Ectodermal cell (in vitro differentiated cells): ENCODE measurements around the gene TTC5.
A peak's percentile ranks its signal among the peaks of the same experiment; 100 is the strongest.
"Not testable (repeated sequence)": the region's sequence is repeated elsewhere in the genome, so short reads cannot be mapped to it uniquely, and the experiment has no call there.

Experiments
- H3K27ac ChIP-seq: 2 replicates; pipeline ENCODE4 v1.7.0; 2013; ENCODE audit warnings: mild to moderate bottlenecking, low read depth, low read length; ENCODE audit not compliant: insufficient read depth, poor library complexity, severe bottlenecking
- H3K27me3 ChIP-seq: 2 replicates; pipeline ENCODE4 v1.7.0; 2013; ENCODE audit warnings: mild to moderate bottlenecking, low read length; ENCODE audit not compliant: insufficient read depth, control insufficient read depth, poor library complexity, severe bottlenecking
- H3K36me3 ChIP-seq: one replicate; pipeline ENCODE4 v1.7.0; 2013; ENCODE audit warnings: low read length; ENCODE audit not compliant: control insufficient read depth, insufficient read depth
- H3K4me1 ChIP-seq: one replicate; pipeline ENCODE4 v1.7.0; 2013; ENCODE audit warnings: low read length; ENCODE audit not compliant: control insufficient read depth, insufficient read depth
- H3K4me3 ChIP-seq: 2 replicates; pipeline ENCODE4 v1.7.0; 2013; ENCODE audit warnings: low read depth, low read length, control low read depth; ENCODE audit not compliant: insufficient read depth
- H3K9me3 ChIP-seq: 2 replicates; pipeline ENCODE4 v1.7.0; 2013; ENCODE audit warnings: mild to moderate bottlenecking, low read length, moderate library complexity; ENCODE audit not compliant: control insufficient read depth
- WGBS, 2 experiments: methylation state at CpG; one replicate each; pipeline ENCODE4 v1.1.7; 2013; ENCODE audit warnings: missing lambda C conversion rate in 2 of 2; 5-methylcytosine and 5-hydroxymethylcytosine counted together

TTC5 gene

DNA sequence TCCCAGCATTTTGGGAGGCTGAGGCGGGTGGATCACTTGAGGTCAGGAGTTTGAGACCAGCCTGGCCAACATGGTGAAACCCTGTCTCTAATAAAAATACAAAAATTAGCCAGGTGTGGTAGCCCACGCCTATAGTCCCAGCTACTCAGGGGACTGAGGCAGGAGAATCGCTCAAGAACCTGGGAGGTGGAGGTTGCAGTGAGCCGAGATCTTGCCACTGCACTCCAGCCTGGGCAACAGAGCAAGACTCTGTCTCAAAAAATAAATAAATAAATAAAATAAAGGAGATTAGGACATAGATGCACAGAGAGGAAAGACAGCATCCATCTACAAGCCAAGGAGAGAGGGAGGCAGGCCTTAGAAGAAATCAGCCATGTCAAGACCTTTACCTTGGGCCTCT is 35.3 kb upstream of the TTC5 start:
- not testable (repeated sequence) for H3K4me1 ChIP-seq, H3K4me3 ChIP-seq, H3K9me3 ChIP-seq, H3K27me3 ChIP-seq, H3K27ac ChIP-seq
- WGBS, 2 experiments = 91 to 94% methylated on average over 4 of the region's 4 CpGs
- peaks cover 11% of the 10 kb centered on the region for H3K36me3 ChIP-seq

DNA sequence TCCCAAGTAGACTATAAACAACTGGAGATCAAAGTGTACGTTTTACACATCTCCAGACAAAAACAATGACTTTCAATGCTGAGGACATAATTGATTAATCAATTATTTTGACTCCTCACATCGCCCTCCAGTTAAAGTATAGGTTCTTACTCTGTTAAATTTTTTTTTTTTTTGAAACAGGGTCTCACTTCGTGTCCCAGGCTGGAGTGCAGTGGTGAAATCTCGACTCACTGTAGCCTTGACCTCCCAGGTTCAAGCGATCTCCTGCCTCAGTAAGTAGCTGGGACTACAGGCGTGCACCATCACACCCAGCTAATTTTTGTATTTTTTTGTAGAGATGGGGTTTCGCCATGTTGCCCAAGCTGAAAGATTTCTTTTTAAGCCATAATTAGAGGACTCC is 28.3 kb upstream of the TTC5 start:
- Histone ChIP-seq H3K9me3 (no peaks in the 10 kb centered on the region), H3K27me3 (no peaks in the 10 kb centered on the region), H3K27ac (no peak overlapping the region), H3K4me1 (peaks cover 7% of the 10 kb centered on the region), H3K4me3 (no peak overlapping the region), H3K36me3 (no peaks in the 10 kb centered on the region)
- WGBS, 2 experiments = 57 to 72% methylated on average over 5 to 7 of the region's 7 CpGs

DNA sequence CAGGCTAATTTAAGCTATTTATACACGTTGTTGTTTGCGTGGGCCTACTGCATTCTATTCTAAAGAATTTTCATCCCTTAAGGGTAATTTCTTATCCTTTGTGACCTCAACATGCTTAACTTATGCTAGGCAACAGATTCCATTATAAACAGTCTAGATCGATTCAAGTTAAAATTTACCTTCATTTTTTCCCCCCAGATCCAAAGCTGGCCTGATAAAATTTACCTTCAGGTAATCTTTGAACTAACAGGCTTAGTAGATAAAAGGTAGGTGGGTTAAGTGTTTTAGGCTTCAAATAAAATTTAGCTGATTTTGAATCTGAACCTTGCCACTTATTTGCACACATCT is 27.7 kb upstream of the TTC5 start:
- 25 to 28% methylated on average over 3 of the region's 3 CpGs for WGBS, 2 experiments
- H3K27me3 ChIP-seq = no peaks in the 10 kb centered on the region

DNA sequence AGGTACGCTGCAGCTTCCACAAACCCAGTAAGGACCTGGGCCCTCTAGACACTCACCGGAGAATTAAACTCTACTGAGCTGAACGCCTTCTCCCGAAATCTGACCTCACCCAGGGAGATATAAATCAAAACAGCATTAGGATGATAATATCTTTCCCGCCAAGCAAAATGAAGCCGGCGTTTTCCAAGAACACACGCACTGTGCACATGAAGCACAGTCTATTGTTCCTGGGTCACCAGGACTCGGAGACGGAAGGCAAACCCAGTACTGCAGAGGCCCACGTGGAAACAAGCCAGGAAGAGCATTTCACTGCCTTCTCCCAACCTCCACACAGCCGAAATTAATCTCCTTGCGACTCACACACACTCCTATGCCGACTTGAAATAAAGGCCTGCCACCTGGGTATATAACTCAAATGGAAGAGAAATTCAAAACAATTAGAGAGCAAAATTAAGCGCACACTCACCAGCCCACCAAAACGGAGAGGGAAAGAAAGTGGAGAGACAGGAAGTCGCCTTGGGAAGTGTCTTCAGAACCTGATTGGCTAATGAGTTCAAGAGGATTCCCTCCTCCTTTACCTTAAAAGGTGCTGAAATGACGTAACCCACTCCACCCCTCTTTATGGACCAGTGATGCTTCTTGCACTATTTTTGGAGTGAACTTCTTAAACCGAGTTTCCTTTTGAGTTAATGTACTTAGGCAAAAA is 27.2 kb upstream of the TTC5 start, which contains the start of gene CCNB1IP1:
Gene CCNB1IP1 (minus strand): TSS at position 492 of the 706 bp plus-strand sequence. CDS start 16,756 bp downstream, outside the sequence.
- H3K27me3 ChIP-seq = no peaks in the 10 kb centered on the region
- WGBS, 2 experiments = 0% methylated on average over 17 to 19 of the region's 19 CpGs
- peak within 1 kb of the TSS; percentile 56 for H3K4me3 ChIP-seq

More for the DNA sequence above, 27.7 kb upstream of the TTC5 start:
- H3K27ac ChIP-seq = no peak overlapping the region
- H3K36me3 ChIP-seq = no peaks in the 10 kb centered on the region
- peaks cover 7% of the 10 kb centered on the region for H3K4me1 ChIP-seq
- H3K4me3 ChIP-seq = peak overlapping the region; percentile 56
- H3K9me3 ChIP-seq = no peaks in the 10 kb centered on the region

GRCh38 chr14:20332431-20332787 is 26.7 kb upstream of the TTC5 start:
- Histone ChIP-seq H3K27ac (peak overlapping the region; percentile 71), H3K4me1 (peaks cover 7% of the 10 kb centered on the region), H3K9me3 (no peaks in the 10 kb centered on the region), H3K4me3 (peak overlapping the region; percentile 56), H3K27me3 (no peaks in the 10 kb centered on the region), H3K36me3 (no peaks in the 10 kb centered on the region)
- 1 to 3% methylated on average over 4 of the region's 4 CpGs for WGBS, 2 experiments

More for the DNA sequence above, 27.2 kb upstream of the TTC5 start, which contains the start of gene CCNB1IP1:
- peaks cover 7% of the 10 kb centered on the region for H3K4me1 ChIP-seq
- peak within 1 kb of the TSS; percentile 71 for H3K27ac ChIP-seq
- H3K9me3 ChIP-seq = no peaks in the 10 kb centered on the region
- no peaks in the 10 kb centered on the region for H3K36me3 ChIP-seq

- Histone ChIP-seq H3K9me3 (no peaks in the 10 kb centered on the region), H3K4me3 (peak overlapping the region; percentile 17), H3K27me3 (no peaks in the 10 kb centered on the region), H3K36me3 (peaks cover 5% of the 10 kb centered on the region), H3K27ac (no peak overlapping the region), H3K4me1 (peaks cover 7% of the 10 kb centered on the region)
- 60 to 80% methylated on average over 1 to 2 of the region's 2 CpGs for WGBS, 2 experiments
These were observed 25.4 kb upstream of the TTC5 start for GRCh38 chr14:20331053-20331613.

GRCh38 chr14:20329355-20329754 is 23.6 kb upstream of the TTC5 start:
- peaks cover 7% of the 10 kb centered on the region for H3K4me1 ChIP-seq
- H3K9me3 ChIP-seq = no peaks in the 10 kb centered on the region
- WGBS, 2 experiments = 100% methylated on average over 1 of the region's 2 CpGs; no CpG with 5 or more reads in 1 of the 2 experiments
- no peaks in the 10 kb centered on the region for H3K27me3 ChIP-seq
- H3K36me3 ChIP-seq = peaks cover 14% of the 10 kb centered on the region
- H3K27ac ChIP-seq = no peak overlapping the region
- H3K4me3 ChIP-seq = no peak overlapping the region

GRCh38 chr14:20328705-20329104 is 23.0 kb upstream of the TTC5 start:
- no peak overlapping the region for H3K27ac ChIP-seq
- H3K36me3 ChIP-seq = peaks cover 20% of the 10 kb centered on the region
- H3K4me1 ChIP-seq = peaks cover 7% of the 10 kb centered on the region
- no peaks in the 10 kb centered on the region for H3K9me3 ChIP-seq
- 91 to 98% methylated on average over 2 of the region's 2 CpGs for WGBS, 2 experiments
- H3K27me3 ChIP-seq = no peaks in the 10 kb centered on the region
- H3K4me3 ChIP-seq = no peak overlapping the region

- peaks cover 7% of the 10 kb centered on the region for H3K4me1 ChIP-seq
- H3K27ac ChIP-seq = no peak overlapping the region
- no peaks in the 10 kb centered on the region for H3K27me3 ChIP-seq
- no peak overlapping the region for H3K4me3 ChIP-seq
- H3K9me3 ChIP-seq = no peaks in the 10 kb centered on the region
- peaks cover 21% of the 10 kb centered on the region for H3K36me3 ChIP-seq
- 83 to 86% methylated on average over 8 of the region's 8 CpGs for WGBS, 2 experiments
These were observed 21.5 kb upstream of the TTC5 start for GRCh38 chr14:20327005-20327869.

DNA sequence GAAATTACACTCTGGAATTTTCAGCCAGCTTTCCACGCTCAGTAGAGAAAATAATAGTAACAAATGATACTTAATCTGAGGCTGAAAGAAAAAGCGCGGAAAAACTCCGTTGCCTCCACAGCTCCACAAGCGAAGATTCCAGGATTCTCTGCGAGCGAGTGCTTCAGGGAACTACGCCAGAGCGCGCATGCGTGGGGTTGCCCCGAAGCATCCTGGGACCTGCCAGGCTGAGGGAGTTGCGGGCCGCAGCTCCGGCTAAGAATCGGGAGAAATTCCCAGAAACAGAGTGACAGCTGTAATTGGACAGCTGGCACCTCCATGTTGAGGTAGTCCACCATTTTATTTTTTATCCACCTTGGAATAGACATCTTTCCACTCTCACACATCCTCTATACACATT is 12.0 kb upstream of the TTC5 start:
- WGBS, 2 experiments = 95 to 97% methylated on average over 16 of the region's 16 CpGs
- peaks cover 57% of the 10 kb centered on the region for H3K36me3 ChIP-seq
- H3K27me3 ChIP-seq = no peaks in the 10 kb centered on the region
- H3K4me3 ChIP-seq = no peak overlapping the region
- H3K9me3 ChIP-seq = no peaks in the 10 kb centered on the region
- no peak overlapping the region for H3K27ac ChIP-seq
- no peaks in the 10 kb centered on the region for H3K4me1 ChIP-seq
